ENCODE results near the gene MFAP5.

Gene MFAP5

DNA sequence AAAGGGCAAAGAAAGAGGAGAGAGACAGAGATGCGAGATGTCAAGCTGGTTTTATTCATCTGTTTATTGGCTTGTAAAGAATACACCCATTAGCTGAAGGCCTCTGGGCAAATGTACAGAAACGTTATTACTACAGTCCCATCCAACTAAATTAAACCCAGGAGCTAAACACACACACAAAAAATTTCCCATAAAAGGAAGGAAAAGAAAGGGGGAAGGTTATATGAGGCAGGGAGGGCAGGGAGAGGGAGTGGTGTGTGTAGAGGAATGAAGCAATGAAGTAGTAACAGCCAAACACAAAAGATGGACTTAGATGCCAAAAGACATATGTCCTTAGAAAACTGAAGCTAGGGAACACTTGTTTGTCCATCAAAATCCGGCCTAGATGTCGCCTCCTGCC is 3.1 kb upstream of the MFAP5 start:
- in situ Hi-C loops (cut with MboI; ENCODE audit: low sequenced_read_pairs, unreplicated experiment), result loop anchor here (10.0 kb wide), 1 partner anchor 229 kb away; no protein-coding TSS in a partner anchor
- TF ChIP-seq, protein P1, sequence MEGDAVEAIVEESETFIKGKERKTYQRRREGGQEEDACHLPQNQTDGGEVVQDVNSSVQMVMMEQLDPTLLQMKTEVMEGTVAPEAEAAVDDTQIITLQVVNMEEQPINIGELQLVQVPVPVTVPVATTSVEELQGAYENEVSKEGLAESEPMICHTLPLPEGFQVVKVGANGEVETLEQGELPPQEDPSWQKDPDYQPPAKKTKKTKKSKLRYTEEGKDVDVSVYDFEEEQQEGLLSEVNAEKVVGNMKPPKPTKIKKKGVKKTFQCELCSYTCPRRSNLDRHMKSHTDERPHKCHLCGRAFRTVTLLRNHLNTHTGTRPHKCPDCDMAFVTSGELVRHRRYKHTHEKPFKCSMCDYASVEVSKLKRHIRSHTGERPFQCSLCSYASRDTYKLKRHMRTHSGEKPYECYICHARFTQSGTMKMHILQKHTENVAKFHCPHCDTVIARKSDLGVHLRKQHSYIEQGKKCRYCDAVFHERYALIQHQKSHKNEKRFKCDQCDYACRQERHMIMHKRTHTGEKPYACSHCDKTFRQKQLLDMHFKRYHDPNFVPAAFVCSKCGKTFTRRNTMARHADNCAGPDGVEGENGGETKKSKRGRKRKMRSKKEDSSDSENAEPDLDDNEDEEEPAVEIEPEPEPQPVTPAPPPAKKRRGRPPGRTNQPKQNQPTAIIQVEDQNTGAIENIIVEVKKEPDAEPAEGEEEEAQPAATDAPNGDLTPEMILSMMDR (IDR thresholded peaks at IDR 0.05; ENCODE audit: borderline replicate concordance, control extremely low read depth, extremely low read depth, insufficient read depth, missing control alignments), result no peak
- no peak for DNase-seq (ENCODE audit: low spot score)

DNA sequence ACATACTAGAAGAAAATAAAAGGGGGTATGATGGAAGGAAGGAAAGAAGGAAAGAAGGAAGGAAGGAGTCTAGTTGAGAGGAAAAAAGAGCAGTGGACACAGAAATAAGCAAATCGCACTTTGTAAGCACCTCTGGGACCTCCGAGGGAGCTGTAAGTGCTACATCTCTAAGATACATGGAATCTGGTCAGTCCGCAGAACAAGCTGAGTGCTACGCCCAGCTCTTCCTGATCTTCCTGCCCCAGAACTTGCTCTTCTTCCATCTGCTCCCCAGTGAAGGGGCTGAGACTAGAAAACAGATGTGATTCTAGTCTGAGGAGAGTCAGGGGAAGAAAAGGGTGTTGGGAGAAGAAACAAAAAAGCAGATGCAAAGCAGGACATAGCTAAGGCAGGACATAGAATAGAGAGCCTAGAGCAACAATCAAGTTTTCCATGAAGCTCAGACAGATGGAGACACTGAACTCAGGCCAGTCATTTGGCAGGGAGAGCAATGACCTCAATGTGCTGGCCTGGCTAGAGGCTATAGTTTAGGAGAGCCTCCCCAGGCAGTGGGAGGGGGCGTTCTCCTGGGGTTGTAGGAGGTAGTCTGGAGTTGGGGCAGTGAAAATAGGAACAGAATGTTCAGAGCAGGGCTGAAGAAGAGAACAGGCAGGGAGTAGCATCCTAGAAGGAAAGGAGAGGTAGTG is 1.7 kb upstream of the MFAP5 start:
- in situ Hi-C loops (cut with MboI; ENCODE audit: low sequenced_read_pairs, unreplicated experiment), result loop anchor here (10.0 kb wide), 1 partner anchor 230 kb away; no protein-coding TSS in a partner anchor
- TF ChIP-seq, protein P1 (IDR thresholded peaks at IDR 0.05; ENCODE audit: borderline replicate concordance, control extremely low read depth, extremely low read depth, insufficient read depth, missing control alignments), result no peak

DNA sequence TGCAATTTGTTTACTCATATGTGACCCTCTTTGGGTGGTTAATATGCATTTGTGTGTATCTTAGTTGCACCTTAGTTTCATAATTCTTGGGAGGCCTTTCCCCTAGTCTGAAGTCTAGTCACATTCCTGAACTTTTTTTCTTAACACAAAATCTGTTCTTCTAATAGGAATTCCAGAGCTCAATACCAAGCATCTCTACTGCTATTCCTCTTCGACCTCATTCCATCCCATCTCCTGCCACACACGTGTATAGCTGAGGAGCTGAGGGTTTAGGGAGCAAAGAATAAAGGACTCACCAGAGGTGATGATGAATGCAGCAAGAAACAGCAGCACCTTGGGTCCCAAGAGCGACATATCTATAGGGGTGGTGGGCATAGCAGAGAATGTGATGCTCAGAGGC is 875 bp downstream of the MFAP5 start:
- no peak for DNase-seq (ENCODE audit: low spot score)
- in situ Hi-C loops (cut with MboI; ENCODE audit: low sequenced_read_pairs, unreplicated experiment), result loop anchor here (10.0 kb wide), 1 partner anchor 233 kb away; no protein-coding TSS in a partner anchor
- TF ChIP-seq, protein P1 (IDR thresholded peaks at IDR 0.05; ENCODE audit: borderline replicate concordance, control extremely low read depth, extremely low read depth, insufficient read depth, missing control alignments), result no peak

More for the DNA sequence above, 1.7 kb upstream of the MFAP5 start:
- DNase-seq (ENCODE audit: low spot score), result no peak

DNA sequence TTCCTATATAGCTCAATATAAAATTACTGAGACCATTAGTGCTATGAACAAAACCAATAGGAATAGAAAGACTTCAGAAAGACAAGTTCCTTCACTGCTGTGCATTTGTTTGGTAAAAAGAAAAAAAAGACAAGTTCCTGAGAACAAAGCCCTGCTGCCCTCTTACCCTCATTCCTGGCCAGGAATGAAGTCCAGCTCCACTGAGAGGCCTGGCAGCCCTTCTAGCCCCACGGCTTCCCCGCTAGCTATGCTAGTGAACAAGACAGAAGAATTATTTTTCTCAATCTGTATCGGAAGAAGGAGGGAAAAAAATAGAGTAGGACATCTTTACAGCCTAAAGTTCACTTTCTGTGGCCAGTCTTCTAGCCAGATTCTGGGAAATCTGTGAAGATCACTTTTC is 1.6 kb downstream of the MFAP5 start:
- no peak for DNase-seq (ENCODE audit: low spot score)
- in situ Hi-C loops (cut with MboI; ENCODE audit: low sequenced_read_pairs, unreplicated experiment), result loop anchor here (10.0 kb wide), 1 partner anchor 234 kb away; no protein-coding TSS in a partner anchor
- TF ChIP-seq, protein P1 (IDR thresholded peaks at IDR 0.05; ENCODE audit: borderline replicate concordance, control extremely low read depth, extremely low read depth, insufficient read depth, missing control alignments), result no peak

DNA sequence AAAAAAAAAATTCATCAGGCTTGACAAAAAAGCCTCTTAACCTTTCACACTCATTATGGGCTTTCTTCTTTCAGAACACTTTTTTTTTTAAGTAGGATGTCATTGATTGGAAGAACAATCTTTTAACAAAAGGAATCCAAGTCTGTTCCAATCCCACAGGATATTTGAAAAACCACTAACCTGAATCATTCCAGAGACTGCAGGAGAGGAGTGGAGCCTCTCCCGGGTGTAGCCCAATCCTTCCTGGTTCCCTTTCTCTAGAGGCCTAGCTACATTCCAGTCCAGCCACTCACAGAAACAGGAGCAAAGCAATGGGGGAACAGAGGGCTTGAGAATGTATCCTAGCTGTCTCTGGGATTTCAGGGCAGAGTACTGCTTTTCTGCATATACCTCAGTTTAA is 4.3 kb downstream of the MFAP5 start:
- in situ Hi-C loops (cut with MboI; ENCODE audit: low sequenced_read_pairs, unreplicated experiment), result no loop called here
- no peak for DNase-seq (ENCODE audit: low spot score)
- TF ChIP-seq, protein P1 (IDR thresholded peaks at IDR 0.05; ENCODE audit: borderline replicate concordance, control extremely low read depth, extremely low read depth, insufficient read depth, missing control alignments), result no peak

DNA sequence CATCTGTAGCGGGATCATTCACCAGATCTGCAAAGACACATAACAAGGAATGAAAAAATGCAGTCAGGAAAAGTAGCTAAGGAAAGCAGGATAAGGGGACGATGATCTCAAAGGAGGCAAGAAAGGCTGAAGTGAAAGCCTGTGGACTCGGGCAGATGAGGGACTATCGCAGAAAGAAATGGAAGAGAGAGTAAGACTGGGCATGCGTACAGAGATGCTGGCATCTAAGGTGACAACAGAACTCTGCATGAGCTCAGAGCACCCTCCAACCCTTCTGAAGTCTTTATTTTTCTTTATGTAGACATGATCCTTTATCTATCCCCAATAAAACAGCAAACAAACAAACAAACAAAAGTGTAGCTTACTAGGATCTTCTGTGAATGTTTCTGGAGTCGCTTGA is 7.2 kb downstream of the MFAP5 start:
- TF ChIP-seq, protein P1 (IDR thresholded peaks at IDR 0.05; ENCODE audit: borderline replicate concordance, control extremely low read depth, extremely low read depth, insufficient read depth, missing control alignments), result no peak
- DNase-seq (ENCODE audit: low spot score), result no peak
- in situ Hi-C loops (cut with MboI; ENCODE audit: low sequenced_read_pairs, unreplicated experiment), result no loop called here

All from GM13976 (cell line).